Left forelimb (tissue), 1 donor: ENCODE measurements around the gene NTRK1.
"Not testable (repeated sequence)": the region's sequence is repeated elsewhere in the genome, so short reads cannot be mapped to it uniquely, and the experiment has no call there.

Experiments used
- DNase-seq: peaks from one replicate; pipeline ENCODE4 v3.0.0-alpha.2; 2018; ENCODE audit warnings: low spot score

The NTRK1 gene

DNA sequence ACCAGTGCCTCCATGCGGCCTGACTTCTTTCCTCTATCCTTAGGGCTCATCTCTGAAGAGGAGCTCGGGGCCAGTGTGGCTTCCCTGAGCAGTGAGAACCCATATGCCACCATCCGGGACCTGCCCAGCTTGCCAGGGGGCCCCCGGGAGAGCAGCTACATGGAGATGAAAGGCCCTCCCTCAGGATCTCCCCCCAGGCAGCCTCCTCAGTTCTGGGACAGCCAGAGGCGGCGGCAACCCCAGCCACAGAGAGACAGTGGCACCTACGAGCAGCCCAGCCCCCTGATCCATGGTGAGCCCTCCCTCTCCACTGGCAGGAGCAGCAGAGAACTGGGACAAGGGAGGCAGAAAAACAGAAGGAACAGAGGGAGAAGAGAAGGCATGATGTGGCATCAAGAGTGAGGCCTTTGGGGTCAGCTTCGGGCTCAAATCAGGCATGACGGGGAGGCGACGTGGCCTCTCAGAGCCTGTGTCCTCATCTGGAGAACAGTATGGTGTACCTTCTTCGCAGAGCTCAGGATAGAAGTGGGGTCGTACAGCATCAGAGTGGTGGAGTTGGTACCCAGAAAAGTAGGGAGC, 53.2 kb downstream of the NTRK1 start:
- no peak for DNase-seq

GRCh38 chr1:156914440-156914856, 53.8 kb downstream of the NTRK1 start:
- no peak for DNase-seq

DNA sequence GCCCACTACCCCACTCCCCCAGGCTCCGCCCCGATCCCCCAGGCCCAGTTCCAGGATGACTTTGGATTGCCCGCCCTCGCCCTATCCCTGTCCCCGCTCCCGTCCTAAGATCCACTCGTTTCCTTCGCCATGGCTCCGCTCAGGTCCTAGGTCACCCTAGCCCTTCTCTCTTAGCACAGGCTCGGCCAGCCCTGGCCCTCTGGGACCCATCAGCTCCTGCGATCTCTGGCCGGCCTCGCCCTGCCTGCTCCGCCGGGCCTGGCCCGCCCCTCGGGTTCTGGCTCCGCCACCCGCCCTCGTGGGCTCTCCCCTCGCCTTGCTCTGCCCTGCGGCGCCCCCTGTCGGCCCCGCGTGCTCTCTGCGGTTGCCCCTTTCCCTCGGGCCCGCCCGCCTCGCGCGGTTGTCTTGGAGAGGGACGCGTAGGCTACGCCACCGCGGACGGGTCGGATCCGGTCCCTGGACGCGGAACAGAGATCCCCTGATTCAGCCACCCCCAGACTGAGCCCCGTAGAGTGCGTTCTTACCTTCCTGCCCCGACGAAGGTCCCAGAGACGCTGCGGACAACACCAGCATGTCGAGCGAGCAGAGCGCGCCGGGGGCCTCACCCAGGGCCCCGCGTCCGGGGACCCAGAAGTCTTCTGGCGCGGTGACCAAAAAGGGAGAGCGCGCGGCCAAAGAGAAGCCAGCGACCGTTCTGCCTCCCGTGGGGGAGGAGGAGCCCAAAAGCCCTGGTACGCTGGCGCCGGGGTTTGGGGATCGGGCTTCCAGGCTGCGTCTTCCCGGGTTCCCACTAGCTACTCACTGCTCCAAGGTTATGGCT, 59.8 kb downstream of the NTRK1 start, which contains the start of gene LRRC71:
Gene LRRC71, plus strand, starts transcription at position 400 of the 820 bp plus-strand sequence. Its CDS starts 172 bp downstream, at position 572.
- peak; percentile 86 for DNase-seq

GRCh38 chr1:156921053-156921529, 60.4 kb downstream of the NTRK1 start:
- no peak for DNase-seq

GRCh38 chr1:156922986-156923669, 62.5 kb downstream of the NTRK1 start:
- DNase-seq: no peak

GRCh38 chr1:156923670-156924477, 63.2 kb downstream of the NTRK1 start:
- no peak for DNase-seq

DNA sequence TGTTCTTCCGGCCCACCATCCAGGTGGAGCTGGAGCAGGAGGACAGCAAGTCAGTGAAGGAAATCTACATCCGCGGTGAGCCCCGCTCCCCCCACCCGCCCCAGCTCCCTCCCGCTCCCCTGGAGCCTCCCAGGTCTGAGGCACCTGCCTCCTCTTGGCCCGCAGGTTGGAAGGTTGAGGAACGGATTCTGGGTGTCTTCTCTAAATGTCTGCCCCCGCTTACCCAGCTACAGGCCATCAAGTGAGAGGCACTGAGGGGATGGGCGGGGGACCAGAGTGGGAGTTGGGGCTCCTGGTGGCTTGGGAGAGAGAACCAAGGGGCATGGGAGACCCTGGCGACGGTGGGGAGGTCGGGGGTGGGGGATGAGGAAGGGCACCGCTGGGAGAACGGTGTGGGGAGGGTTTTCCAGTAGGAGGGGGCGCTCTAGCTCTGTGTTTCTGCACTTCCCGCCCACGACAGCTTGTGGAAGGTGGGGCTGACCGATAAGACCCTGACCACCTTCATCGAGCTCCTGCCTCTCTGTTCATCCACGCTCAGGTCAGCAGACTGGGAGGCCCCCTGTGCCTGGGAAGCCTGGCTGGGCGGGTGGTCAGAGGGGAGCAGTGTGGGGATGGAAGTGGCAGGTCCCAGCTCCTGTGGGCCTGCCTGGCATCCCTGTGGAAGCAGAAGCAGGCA, 64.0 kb downstream of the NTRK1 start:
- no peak for DNase-seq

GRCh38 chr1:156925154-156926010, 64.7 kb downstream of the NTRK1 start:
- DNase-seq: no peak

- DNase-seq: no peak
Observed at GRCh38 chr1:156926175-156926574, 65.5 kb downstream of the NTRK1 start.

DNA sequence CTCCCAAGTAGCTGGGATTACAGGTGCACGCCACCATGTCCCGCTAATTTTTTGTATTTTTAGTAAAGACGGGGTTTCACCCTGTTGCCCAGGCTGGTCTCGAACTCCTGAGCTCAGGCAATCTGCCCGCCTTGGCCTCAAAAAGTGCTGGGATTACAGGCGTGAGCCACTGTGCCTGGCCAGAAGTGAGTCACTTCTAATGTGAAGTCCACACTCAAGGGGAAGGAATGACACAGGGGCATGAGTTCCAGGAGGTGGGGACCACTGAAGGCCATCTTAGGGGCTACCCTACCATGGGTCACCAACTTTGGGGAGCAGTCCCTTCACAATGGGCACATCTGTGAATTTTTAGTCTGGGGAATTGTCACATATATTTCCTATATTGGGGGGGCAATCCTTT, 66.0 kb downstream of the NTRK1 start:
- DNase-seq: not testable (repeated sequence)

- DNase-seq: peak; percentile 84
Observed at GRCh38 chr1:156927215-156928042, 66.8 kb downstream of the NTRK1 start.

GRCh38 chr1:156928043-156928602, 67.5 kb downstream of the NTRK1 start:
- no peak for DNase-seq

DNA sequence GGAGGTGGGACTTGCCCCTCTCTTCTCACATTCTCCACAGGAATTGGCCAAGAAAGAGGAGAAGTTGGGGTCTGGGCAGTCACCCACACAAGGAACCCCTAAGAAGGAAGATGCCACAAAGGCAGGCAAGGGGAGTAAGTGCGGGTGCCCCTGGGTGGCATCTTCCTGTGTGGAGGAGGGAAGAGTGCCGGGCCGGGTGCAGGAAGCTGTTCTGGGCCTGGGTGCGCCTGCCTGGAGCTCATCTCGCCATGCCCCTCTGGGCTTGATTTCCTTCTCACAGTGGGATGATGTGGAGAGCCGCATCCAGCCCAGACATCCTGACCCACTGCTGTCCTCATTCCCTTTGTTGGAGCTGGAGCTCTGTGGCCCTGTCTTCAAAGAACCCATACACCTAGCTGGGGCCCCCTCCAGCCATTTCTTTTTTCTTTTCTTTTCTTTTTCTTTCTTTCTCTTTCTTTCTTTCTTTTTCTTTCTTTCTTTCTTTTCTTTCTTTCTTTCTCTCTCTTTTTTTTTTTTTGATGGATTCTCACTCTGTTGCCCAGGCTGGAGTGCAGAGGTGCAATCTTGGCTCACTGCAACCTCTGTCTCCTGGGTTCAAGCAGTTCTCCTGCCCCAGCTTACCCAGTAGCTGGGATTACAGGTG, 69.1 kb downstream of the NTRK1 start:
- DNase-seq: no peak

- no peak for DNase-seq
Observed at GRCh38 chr1:156930483-156930882, 69.8 kb downstream of the NTRK1 start.
